Erythroblast (primary cell): ENCODE results near the gene CSRP2.

Source experiments
- DNase-seq, 2 experiments: peaks; one replicate each; lab custom pipeline; 2025; lab: John Stamatoyannopoulos, UW
- GATA1 ChIP-seq: IDR thresholded peaks from 2 replicates; pipeline ENCODE4 v1.6.1; 2011; ENCODE audit warnings: low read depth, mild to moderate bottlenecking, control low read depth, low read length, moderate library complexity
- POLR2A ChIP-seq: IDR thresholded peaks from 2 replicates; pipeline ENCODE4 v1.6.1; 2011; ENCODE audit warnings: mild to moderate bottlenecking, low read length

Gene CSRP2

DNA sequence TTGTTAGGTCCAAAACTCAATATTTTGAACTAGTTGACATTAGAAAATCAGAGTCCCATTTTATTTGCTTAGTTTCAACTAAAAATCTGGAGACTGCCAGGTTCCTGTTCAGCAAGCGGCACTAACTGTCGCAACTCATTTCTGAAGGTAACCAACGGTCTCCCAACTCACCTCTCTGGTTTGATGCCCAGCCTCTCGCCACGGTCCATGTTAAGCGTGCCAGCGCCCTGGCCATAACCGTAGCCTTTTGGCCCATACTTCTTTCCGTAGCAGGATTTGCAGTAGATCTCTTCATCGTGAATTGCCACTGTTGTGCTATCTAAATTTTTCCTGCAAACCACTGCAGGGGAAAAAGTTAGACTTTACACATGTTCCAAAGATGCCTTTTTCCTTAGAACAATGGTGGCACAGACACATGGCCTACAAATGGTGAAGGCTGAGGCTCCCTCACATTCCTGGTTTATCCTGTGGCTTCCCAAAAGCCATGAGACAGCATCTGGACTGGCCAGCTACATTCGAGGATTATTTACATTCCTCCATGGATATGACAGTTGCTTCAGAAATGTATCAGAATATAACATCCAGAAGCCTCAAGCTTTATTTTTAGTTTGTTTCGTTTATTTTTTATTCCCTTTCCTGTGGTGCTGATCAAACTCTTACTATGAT is 15.7 kb downstream of the CSRP2 start:
- no peak for DNase-seq
- TF ChIP-seq POLR2A: no peak
- TF ChIP-seq GATA1: no peak

DNA sequence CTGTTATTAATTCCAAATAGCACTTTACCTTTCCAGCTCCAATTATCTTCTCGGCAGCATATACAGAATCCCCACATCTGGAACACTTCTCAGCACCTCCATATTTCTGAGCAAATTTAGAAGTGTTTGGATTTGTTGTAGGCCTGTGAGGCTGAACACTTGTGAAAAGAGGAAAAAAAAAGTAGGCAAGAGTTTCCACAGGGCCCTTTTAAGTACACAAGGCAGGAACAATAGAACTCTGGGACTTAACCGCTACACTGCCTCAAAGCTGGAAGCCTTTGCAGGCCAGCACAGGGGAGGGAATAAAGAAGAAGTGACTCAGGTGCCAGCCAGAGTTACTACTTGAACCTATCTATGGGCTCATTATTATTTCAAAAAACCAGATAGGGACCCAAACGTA is 18.6 kb downstream of the CSRP2 start:
- TF ChIP-seq GATA1: no peak
- no peak for TF ChIP-seq POLR2A
- no peak for DNase-seq

DNA sequence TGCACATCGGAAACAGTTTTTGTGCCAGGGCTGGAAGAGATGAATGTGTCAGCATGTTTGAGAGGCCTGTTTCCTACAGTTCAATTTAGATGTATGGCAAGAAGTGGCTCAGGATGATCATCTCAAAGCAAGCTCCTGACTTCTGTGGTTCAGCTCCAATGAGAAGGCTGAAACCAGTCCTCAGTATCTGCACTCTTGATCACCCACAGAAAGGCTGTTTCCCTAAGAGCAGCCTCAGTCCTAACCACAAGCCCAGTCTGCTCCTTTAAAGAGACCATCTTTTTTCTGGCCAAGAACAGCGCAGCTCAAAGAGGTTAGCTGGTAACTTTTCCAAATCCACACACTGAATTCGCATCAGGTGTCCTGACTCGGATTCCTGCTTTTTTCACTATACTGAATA is 19.2 kb downstream of the CSRP2 start:
- TF ChIP-seq GATA1 (no peak), POLR2A (no peak)
- DNase-seq: no peak

DNA sequence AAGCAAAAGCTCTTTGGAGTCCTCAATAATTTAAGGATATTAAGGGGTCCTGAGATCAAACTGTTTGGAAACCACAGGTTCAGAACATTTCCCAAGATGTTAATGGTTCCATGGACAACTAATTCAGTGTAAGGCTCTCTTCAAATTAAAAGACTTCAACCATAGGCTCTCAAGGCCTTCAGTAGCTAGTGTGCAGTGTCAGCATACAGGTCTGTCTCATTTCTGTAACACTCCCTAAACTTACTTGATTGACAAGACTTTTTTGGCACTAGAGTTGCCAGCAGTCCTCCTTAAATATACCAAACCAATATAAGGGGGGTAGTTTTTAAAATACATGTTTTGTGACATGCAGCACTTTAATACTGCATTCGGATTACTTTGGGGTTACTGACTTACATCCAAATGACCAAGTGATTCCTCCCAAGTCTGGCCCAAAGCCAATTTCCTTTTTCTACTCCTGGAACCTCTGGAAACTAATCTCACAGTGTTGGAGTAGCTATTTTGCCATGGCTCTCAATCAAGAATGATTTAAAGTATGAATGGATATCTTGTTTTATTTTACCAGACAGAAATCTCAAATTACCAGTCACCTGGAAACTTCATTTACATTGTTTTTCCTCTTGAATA is 22.7 kb downstream of the CSRP2 start:
- no peak for DNase-seq
- TF ChIP-seq POLR2A: no peak
- no peak for TF ChIP-seq GATA1

DNA sequence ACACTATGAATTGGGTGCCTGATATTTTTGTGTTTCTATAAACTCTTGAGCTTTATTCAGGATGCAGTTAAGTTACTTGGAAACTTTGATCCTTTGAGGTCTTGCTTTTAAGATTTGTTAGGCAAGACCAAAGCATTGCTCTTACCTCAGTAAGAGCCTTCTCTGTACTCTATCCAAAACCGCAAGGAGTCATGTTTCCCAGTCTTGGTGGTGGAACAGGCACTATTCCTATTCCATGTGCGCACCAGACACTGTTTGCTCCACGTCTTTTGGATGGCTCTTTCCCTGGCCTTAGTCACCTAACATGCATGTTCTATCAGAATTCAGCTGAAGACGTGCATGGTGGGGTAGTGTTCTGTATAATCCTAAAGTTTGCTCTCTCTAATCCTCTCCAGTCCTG is 23.5 kb downstream of the CSRP2 start:
- TF ChIP-seq POLR2A (no peak), GATA1 (no peak)

DNA sequence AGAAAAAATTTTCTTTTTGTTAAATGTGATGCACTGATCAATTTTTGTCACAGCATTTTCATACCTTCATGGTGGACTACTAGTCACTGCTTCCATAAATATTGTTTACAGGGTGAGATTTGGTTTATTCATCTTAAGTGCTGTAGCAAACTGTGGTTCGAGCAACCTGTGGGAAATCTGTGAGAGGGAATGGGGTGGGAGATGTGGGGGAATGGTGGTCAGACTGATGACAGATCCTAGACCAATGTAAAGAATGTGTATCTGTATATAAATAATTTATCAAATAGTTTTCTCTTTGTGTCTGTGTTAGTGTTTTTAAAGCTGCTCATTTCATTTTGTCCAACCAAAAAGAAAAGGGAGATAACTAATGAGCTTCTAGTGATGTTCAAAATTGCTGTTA is 26.7 kb downstream of the CSRP2 start:
- no peak for TF ChIP-seq POLR2A
- no peak for TF ChIP-seq GATA1
- no peak for DNase-seq

More for the DNA sequence above, 23.5 kb downstream of the CSRP2 start:
- DNase-seq: no peak

DNA sequence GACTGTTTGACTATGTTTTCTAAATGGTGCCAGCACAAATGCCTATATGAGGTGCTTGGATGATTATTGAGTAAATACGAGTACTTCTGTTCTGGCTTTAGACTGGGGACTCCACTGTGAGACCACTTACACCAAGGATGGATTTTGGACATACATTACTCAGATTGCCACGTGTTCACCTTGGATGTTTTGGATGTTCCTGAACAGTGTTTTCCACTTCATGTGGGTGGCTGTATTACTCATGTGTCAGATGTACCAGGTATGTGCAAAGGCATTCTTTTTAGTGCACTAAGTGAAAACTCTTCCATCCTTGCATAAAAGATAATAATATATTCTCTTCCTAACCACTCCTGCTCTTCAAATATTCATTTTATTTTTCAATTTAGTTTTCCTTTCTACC is 30.7 kb downstream of the CSRP2 start:
- no peak for TF ChIP-seq GATA1
- TF ChIP-seq POLR2A: no peak
- DNase-seq: no peak

DNA sequence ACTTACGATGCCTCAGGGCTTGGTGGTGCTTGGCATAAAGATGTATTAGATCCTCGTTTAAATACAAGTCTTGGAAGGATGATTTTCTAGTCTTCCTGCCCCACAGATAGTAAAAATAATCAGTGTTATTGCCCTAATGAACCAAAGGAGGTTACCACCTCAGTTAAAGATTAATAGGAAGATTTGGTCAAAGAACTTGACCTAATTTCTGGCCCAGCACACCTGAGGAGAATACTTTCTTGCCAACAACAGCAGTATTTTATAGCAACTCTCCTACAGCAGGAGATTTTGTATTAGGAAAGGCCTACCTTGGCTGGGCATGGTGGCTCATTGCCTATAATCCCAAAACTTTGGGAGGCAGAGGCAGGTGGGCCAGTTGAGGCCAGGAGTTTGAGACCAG is 31.6 kb downstream of the CSRP2 start:
- TF ChIP-seq POLR2A: no peak
- TF ChIP-seq GATA1: no peak
- no peak for DNase-seq

DNA sequence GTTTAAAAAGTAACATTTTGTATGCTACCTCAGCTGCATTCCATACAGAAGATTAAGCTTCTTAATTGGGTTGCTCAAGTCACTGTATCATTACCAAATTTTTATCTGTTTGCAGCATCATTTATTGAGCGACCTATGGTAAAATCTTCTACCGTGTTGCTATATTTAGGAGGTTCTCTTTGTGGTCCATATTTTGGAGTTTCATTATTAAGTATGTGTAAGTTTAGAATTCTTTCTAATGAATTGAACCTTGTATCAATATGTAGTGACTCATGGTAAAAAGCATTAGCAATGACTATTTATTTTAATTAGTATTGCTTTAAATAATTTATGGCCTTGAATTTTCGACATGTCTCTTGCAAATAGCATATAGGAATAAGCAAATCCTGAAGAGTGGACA is 42.2 kb downstream of the CSRP2 start:
- TF ChIP-seq POLR2A (no peak), GATA1 (no peak)
- DNase-seq: no peak

DNA sequence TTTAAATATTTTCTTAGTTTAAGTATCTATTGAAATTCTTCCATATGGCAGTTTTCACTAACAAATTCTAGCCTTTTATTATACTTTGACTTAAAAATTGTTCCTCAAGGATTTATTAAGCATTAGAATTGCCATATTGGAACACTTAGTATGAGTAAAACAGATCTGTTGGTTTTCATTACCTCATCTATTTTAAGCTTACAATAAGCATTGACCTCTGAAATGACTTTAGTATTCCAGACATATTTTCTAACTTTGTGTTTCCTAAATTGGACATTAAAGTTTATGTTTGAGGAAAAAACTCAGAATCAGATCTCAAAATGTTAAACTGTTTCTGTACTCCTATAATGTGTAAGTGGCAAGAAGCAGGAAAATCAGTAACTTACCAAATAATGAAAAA is 48.4 kb downstream of the CSRP2 start:
- TF ChIP-seq POLR2A (no peak), GATA1 (no peak)
- DNase-seq: no peak

DNA sequence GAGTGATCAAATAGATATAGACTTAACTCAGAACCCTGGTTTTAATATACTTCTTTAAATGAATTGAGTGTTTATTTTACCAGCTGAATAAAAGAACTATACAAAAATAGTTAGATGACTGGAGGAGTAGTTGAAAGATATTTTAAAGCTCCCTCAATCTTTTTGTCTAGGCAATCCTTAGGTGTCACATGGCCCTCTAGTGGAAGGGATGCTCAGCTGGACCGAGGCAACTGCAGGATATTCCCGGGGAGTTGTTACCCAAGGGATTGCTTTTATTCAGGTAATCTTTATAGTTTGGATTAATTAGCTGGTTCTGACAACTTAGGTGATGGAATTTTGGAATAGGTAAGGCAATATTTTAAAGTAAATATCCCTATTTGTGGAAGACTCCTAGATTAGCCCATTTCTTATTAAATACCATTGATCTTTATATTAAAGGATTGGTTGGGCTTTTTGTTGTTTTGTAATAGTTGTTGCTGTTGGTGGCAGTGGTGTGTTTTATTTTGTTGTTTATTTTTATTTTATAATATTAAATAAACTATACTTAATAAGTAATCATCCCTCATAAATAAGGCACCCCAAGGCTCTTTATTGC is 57.8 kb downstream of the CSRP2 start:
- no peak for TF ChIP-seq POLR2A
- TF ChIP-seq GATA1: no peak
- DNase-seq: peak; percentile 9 to 26

DNA sequence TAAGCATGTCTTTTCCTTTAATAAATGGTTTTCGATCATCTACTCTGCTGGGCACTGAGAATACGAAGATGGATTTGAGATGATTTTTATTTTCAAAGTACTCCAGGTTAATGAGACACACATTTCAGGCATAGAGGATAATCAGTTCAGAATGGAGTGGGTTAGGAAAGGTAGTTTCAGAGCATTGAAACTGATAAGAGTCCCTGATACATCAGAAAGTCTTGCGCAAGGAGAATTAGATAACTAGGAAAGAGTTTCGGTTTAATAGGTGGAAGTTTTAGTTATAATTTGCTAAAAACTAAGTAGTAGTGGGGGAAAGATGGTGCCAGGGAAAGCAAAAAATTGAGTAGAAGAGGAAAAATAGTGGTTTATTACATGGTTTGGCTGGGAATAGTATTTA is 64.8 kb downstream of the CSRP2 start:
- no peak for DNase-seq
- TF ChIP-seq GATA1 (no peak), POLR2A (no peak)

DNA sequence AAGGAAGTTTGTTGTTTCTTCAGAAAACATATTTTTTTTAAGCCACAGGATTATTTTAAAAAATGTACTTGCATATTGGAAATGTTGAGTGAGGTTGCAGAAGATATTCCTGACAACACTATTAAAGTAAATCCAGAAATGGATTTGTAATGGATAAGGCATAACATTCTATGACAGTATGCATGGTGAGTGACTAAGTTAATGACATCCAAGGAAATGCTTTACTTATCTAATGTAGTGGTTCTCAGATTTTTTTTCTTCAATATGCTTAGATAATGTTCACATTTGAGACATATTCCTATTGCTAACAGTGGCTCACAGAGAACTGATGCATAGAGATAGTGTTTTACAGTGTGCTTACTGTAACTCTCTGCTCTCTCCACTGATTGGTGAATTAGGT is 65.6 kb downstream of the CSRP2 start:
- no peak for DNase-seq

DNA sequence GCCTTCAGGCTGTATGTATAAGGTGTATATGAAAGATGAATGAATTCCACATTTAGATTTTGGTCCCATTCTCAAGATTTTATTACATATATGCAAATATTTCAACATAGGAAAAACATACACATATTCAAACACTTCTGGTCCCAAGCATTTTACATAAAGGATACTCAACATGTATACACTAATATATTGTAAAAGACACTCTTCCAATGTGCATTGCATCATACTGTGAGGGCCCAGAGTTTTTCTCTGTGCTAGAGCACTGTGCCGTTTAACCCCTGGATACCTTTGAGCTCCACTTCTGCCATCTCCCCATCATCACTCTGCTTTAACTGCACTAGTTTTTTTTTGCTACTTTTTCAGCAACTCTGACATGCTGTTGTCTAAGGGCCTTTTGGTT is 66.8 kb downstream of the CSRP2 start:
- TF ChIP-seq GATA1 (no peak), POLR2A (no peak)

More for the DNA sequence above, 65.6 kb downstream of the CSRP2 start:
- TF ChIP-seq GATA1 (no peak), POLR2A (no peak)

More for the DNA sequence above, 66.8 kb downstream of the CSRP2 start:
- no peak for DNase-seq
